DND-41 (cell line): ENCODE measurements around the gene FGF14.

Experiments
- ATAC-seq: fragments of 200-7000 bp; cut with Tn5 transposase; 3 replicates; pipeline ENCODE4 v1.9.1; 2021; ENCODE audit warnings: low read depth; ENCODE audit not compliant: insufficient read depth
- DNase-seq: peaks from one replicate; pipeline ENCODE4 v3.0.0-alpha.2; 2020
- H2AFZ ChIP-seq: 2 replicates; pipeline ENCODE4 v1.6.0; 2012; ENCODE audit warnings: low read depth, low read length
- H3K27ac ChIP-seq: 2 replicates; pipeline ENCODE4 v1.5.1; 2012; ENCODE audit warnings: low read length, inconsistent platforms
- H3K27me3 ChIP-seq: fragments of 200-600 bp; sonication (generic); 2 replicates; pipeline ENCODE4 v1.6.0; 2012; ENCODE audit warnings: low read length, mild to moderate bottlenecking, inconsistent platforms; ENCODE audit not compliant: insufficient read depth, poor library complexity
- H3K36me3 ChIP-seq: 2 replicates; pipeline ENCODE4 v1.5.1; 2012; ENCODE audit warnings: low read length, inconsistent platforms; ENCODE audit not compliant: insufficient read depth
- H3K4me1 ChIP-seq: 2 replicates; pipeline ENCODE4 v1.5.1; 2012; ENCODE audit warnings: mild to moderate bottlenecking, low read length; ENCODE audit not compliant: insufficient read depth
- H3K4me2 ChIP-seq: 2 replicates; pipeline ENCODE4 v1.6.0; 2012; ENCODE audit warnings: mild to moderate bottlenecking, moderate library complexity, low read length, inconsistent platforms; ENCODE audit not compliant: insufficient read depth
- H3K4me3 ChIP-seq, 2 experiments: fragments of 200-600 bp in 1 of 2; shearing (Covaris generic) in 1 of 2; 2 replicates each; pipeline ENCODE4 v1.5.1; 2012 to 2016; ENCODE audit warnings: inconsistent platforms in 2 of 2, low read length in 2 of 2, mild to moderate bottlenecking in 2 of 2, low read depth in 1 of 2, moderate library complexity in 1 of 2
- H3K79me2 ChIP-seq: 2 replicates; pipeline ENCODE4 v1.6.0; 2012; ENCODE audit warnings: low read length, inconsistent platforms; ENCODE audit not compliant: insufficient read depth
- H3K9ac ChIP-seq: 2 replicates; pipeline ENCODE4 v1.6.0; 2012; ENCODE audit warnings: low read depth, mild to moderate bottlenecking, inconsistent platforms, low read length, moderate library complexity
- H3K9me3 ChIP-seq: 2 replicates; pipeline ENCODE4 v1.5.1; 2012; ENCODE audit warnings: low read length, moderate library complexity, mild to moderate bottlenecking, inconsistent platforms; ENCODE audit not compliant: insufficient read depth, severe bottlenecking
- H4K20me1 ChIP-seq: 2 replicates; pipeline ENCODE4 v1.6.0; 2012; ENCODE audit warnings: low read length; ENCODE audit not compliant: insufficient read depth
- EZH2 ChIP-seq: IDR thresholded peaks from 3 replicates; pipeline ENCODE4 v1.6.1; 2012; ENCODE audit warnings: borderline replicate concordance, low read depth, mild to moderate bottlenecking, moderate library complexity, low read length, inconsistent platforms; ENCODE audit not compliant: severe bottlenecking
- TF ChIP-seq, protein P1 (sequence below): IDR thresholded peaks from 2 replicates; pipeline ENCODE4 v1.5.1; 2012; ENCODE audit warnings: borderline replicate concordance, low read length, moderate library complexity, mild to moderate bottlenecking; ENCODE audit not compliant: poor library complexity, severe bottlenecking; ENCODE audit errors: extremely low read depth

The FGF14 gene

DNA sequence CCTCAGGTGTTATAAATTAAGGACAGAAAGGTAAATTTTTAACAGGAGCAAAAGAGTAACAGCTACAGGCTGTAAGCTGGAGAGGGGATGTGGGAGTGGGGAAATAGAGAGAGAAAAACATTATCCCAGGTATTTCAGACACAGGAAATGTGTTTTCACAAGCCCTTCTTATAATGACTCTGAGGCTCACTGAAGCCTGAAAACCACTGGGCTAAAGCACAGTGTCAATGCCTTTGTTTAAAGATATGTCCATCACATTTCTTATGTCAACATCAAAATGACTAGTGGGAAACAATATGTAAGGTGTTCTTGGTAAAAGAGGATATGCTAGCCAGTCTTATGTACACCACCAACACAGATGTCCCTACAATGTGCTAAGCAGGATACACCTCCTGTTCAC, 365.9 kb downstream of the FGF14 start:
- H3K36me3 ChIP-seq, result no peaks in the 10 kb centered on the region
- TF ChIP-seq, protein P1, sequence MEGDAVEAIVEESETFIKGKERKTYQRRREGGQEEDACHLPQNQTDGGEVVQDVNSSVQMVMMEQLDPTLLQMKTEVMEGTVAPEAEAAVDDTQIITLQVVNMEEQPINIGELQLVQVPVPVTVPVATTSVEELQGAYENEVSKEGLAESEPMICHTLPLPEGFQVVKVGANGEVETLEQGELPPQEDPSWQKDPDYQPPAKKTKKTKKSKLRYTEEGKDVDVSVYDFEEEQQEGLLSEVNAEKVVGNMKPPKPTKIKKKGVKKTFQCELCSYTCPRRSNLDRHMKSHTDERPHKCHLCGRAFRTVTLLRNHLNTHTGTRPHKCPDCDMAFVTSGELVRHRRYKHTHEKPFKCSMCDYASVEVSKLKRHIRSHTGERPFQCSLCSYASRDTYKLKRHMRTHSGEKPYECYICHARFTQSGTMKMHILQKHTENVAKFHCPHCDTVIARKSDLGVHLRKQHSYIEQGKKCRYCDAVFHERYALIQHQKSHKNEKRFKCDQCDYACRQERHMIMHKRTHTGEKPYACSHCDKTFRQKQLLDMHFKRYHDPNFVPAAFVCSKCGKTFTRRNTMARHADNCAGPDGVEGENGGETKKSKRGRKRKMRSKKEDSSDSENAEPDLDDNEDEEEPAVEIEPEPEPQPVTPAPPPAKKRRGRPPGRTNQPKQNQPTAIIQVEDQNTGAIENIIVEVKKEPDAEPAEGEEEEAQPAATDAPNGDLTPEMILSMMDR, result no peak
- no peak for TF ChIP-seq EZH2
- no peak overlapping the region for H3K9ac ChIP-seq
- H4K20me1 ChIP-seq, result no peaks in the 10 kb centered on the region
- DNase-seq, result no peak
- H3K9me3 ChIP-seq, result no peaks in the 10 kb centered on the region
- no peaks in the 10 kb centered on the region for H3K4me1 ChIP-seq
- H3K4me3 ChIP-seq, result no peak overlapping the region
- H3K4me2 ChIP-seq, result no peak overlapping the region
- H3K27ac ChIP-seq, result no peak overlapping the region
- no peaks in the 10 kb centered on the region for H3K79me2 ChIP-seq
- no peak for ATAC-seq
- peaks cover 3% of the 10 kb centered on the region for H3K27me3 ChIP-seq
- no peak overlapping the region for H2AFZ ChIP-seq

- Histone ChIP-seq H3K27ac (no peak overlapping the region), H3K9ac (no peak overlapping the region), H4K20me1 (no peaks in the 10 kb centered on the region), H3K4me3 (no peak overlapping the region), H3K4me2 (no peak overlapping the region), H2AFZ (no peak overlapping the region), H3K9me3 (no peaks in the 10 kb centered on the region), H3K79me2 (no peaks in the 10 kb centered on the region), H3K4me1 (no peaks in the 10 kb centered on the region), H3K36me3 (no peaks in the 10 kb centered on the region), H3K27me3 (peaks cover 3% of the 10 kb centered on the region)
- no peak for DNase-seq
- TF ChIP-seq EZH2, result no peak
- TF ChIP-seq, protein P1, result no peak
- no peak for ATAC-seq
Measured at GRCh38 chr13:102033857-102034331, 368.0 kb downstream of the FGF14 start.

DNA sequence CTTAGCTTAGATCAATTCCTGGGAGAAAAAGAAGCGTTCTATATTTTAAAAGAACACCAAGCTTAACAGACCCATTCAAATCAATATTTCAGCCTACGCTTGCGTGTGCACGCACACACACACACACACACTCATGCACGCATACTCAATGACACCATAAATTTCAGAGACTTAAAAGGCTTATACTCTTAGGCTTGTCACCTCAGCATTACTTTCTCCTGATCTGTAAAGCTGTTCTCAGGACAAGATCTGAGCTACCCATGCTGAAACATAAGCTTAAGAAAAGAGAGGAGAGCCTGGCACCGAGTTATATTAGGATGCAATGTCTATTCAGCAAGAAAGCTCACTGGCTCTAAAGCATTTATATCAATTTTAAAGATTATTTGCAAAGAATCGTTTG, 368.5 kb downstream of the FGF14 start:
- Histone ChIP-seq H3K4me3 (no peak overlapping the region), H3K4me1 (no peaks in the 10 kb centered on the region), H3K36me3 (no peaks in the 10 kb centered on the region), H3K4me2 (no peak overlapping the region), H3K27me3 (peaks cover 3% of the 10 kb centered on the region), H3K27ac (no peak overlapping the region), H2AFZ (no peak overlapping the region), H3K9ac (no peak overlapping the region), H4K20me1 (no peaks in the 10 kb centered on the region), H3K79me2 (no peaks in the 10 kb centered on the region), H3K9me3 (no peaks in the 10 kb centered on the region)
- no peak for DNase-seq
- ATAC-seq, result no peak
- no peak for TF ChIP-seq EZH2
- TF ChIP-seq, protein P1, result no peak

GRCh38 chr13:102028868-102029267, 373.0 kb downstream of the FGF14 start:
- Histone ChIP-seq H3K36me3 (no peaks in the 10 kb centered on the region), H3K4me1 (no peaks in the 10 kb centered on the region), H3K9ac (no peak overlapping the region), H3K9me3 (no peaks in the 10 kb centered on the region), H3K27ac (no peak overlapping the region), H2AFZ (no peak overlapping the region), H3K27me3 (no peaks in the 10 kb centered on the region), H3K4me3 (no peak overlapping the region), H3K79me2 (no peaks in the 10 kb centered on the region), H3K4me2 (no peak overlapping the region), H4K20me1 (no peaks in the 10 kb centered on the region)
- ATAC-seq (no peak), DNase-seq (no peak)
- TF ChIP-seq, protein P1, result no peak
